ENCODE data around the gene ALG1. TPM values are rescaled to one million over a fixed set of nuclear protein-coding genes. Genes with fewer than 3 reads are reported as not detected.
A peak's percentile ranks its signal among the peaks of the same experiment; 100 is the strongest.
"Not testable (repeated sequence)": the region's sequence is repeated elsewhere in the genome, so short reads cannot be mapped to it uniquely, and the experiment has no call there.

ALG1 gene
- total RNA-seq, 1 donor from 2014 or later: 7.7 TPM

GRCh38 chr16:5042574-5043171, 29.0 kb upstream of the ALG1 start:
- ATAC-seq: no peak
- no peak for DNase-seq (ENCODE audit: missing footprints)
- intact Hi-C loops (cut with DNase I): no loop called here

GRCh38 chr16:5044011-5044540, 27.6 kb upstream of the ALG1 start:
- DNase-seq (ENCODE audit: missing footprints) (peak; percentile 23), ATAC-seq (no peak)
- intact Hi-C loops (cut with DNase I): no loop called here

GRCh38 chr16:5044581-5044980, 27.1 kb upstream of the ALG1 start:
- not testable (repeated sequence) for DNase-seq (ENCODE audit: missing footprints); ATAC-seq

GRCh38 chr16:5045499-5046115, 26.0 kb upstream of the ALG1 start:
- intact Hi-C loops (cut with DNase I): no loop called here
- ATAC-seq: no peak
- peak; percentile 33 for DNase-seq (ENCODE audit: missing footprints)

More at GRCh38 chr16:5044581-5044980, 27.1 kb upstream of the ALG1 start:
- intact Hi-C loops (cut with DNase I): not testable (repeated sequence)

GRCh38 chr16:5046914-5047313, 24.7 kb upstream of the ALG1 start:
- intact Hi-C loops (cut with DNase I): no loop called here
- no peak for ATAC-seq
- DNase-seq (ENCODE audit: missing footprints): no peak

- intact Hi-C loops (cut with DNase I): no loop called here
- ATAC-seq: no peak
- no peak for DNase-seq (ENCODE audit: missing footprints)
These were observed 16.5 kb upstream of the ALG1 start for GRCh38 chr16:5054876-5055865.

- ATAC-seq: no peak
- intact Hi-C loops (cut with DNase I): no loop called here
- DNase-seq (ENCODE audit: missing footprints): no peak
These were observed 15.3 kb upstream of the ALG1 start for GRCh38 chr16:5056352-5056751.

GRCh38 chr16:5058476-5058875, 13.2 kb upstream of the ALG1 start:
- intact Hi-C loops (cut with DNase I): no loop called here
- DNase-seq (ENCODE audit: missing footprints) (no peak), ATAC-seq (no peak)

- intact Hi-C loops (cut with DNase I): no loop called here
- DNase-seq (ENCODE audit: missing footprints): no peak
- ATAC-seq: no peak
These were observed 12.1 kb upstream of the ALG1 start for GRCh38 chr16:5059386-5060072.

- no peak for DNase-seq (ENCODE audit: missing footprints)
- ATAC-seq: no peak
- intact Hi-C loops (cut with DNase I): no loop called here
These were observed 11.5 kb upstream of the ALG1 start for GRCh38 chr16:5060073-5060641.

GRCh38 chr16:5062051-5062450, 9.6 kb upstream of the ALG1 start:
- intact Hi-C loops (cut with DNase I): no loop called here
- DNase-seq (ENCODE audit: missing footprints) (no peak), ATAC-seq (no peak)

GRCh38 chr16:5062790-5063765, 8.6 kb upstream of the ALG1 start:
- no peak for ATAC-seq
- intact Hi-C loops (cut with DNase I): no loop called here
- DNase-seq (ENCODE audit: missing footprints): no peak

GRCh38 chr16:5064915-5065314, 6.7 kb upstream of the ALG1 start:
- DNase-seq (ENCODE audit: missing footprints) (peak; percentile 68), ATAC-seq (no peak)
- intact Hi-C loops (cut with DNase I): no loop called here

- ATAC-seq (no peak), DNase-seq (ENCODE audit: missing footprints) (peak; percentile 6)
These were observed 6.3 kb upstream of the ALG1 start for GRCh38 chr16:5065326-5065725.

GRCh38 chr16:5065813-5066212, 5.8 kb upstream of the ALG1 start, which contains the start of gene C16orf89:
Gene C16orf89, minus strand, starts transcription at chr16:5065956. Its CDS starts 48 bp downstream, at chr16:5065908.
- intact Hi-C loops (cut with DNase I): no loop called here
- peak; percentile 73 for DNase-seq (ENCODE audit: missing footprints)

More at GRCh38 chr16:5065326-5065725, 6.3 kb upstream of the ALG1 start:
- intact Hi-C loops (cut with DNase I): no loop called here

GRCh38 chr16:5066511-5066910, 5.1 kb upstream of the ALG1 start:
- DNase-seq (ENCODE audit: missing footprints) (no peak), ATAC-seq (no peak)
- intact Hi-C loops (cut with DNase I): no loop called here

More at GRCh38 chr16:5065813-5066212, 5.8 kb upstream of the ALG1 start, which contains the start of gene C16orf89:
- peak; percentile 28 for ATAC-seq

GRCh38 chr16:5069048-5069447, 2.6 kb upstream of the ALG1 start:
- no peak for DNase-seq (ENCODE audit: missing footprints)
- intact Hi-C loops (cut with DNase I): no loop called here

More at GRCh38 chr16:5069048-5069447, 2.6 kb upstream of the ALG1 start:
- no peak for ATAC-seq
